LNCaP clone FGC (cell line): ENCODE data around the gene MAP7.

Source experiments
- DNase-seq: peaks from one replicate; pipeline ENCODE4 v3.0.0-alpha.2; 2011; ENCODE audit warnings: low read depth
- H3K4me3 ChIP-seq: 2 replicates; pipeline ENCODE4 v1.5.1; 2011; ENCODE audit warnings: mild to moderate bottlenecking, low read depth, low read length, control low read depth
- CTCF ChIP-seq: IDR thresholded peaks from 2 replicates; pipeline ENCODE4 v1.5.1; 2012; ENCODE audit warnings: mild to moderate bottlenecking; ENCODE audit not compliant: control insufficient read depth, insufficient read depth; ENCODE audit errors: extremely low read depth

MAP7 gene

GRCh38 chr6:136360783-136361182 is 189.4 kb downstream of the MAP7 start:
- DNase-seq, result no peak
- H3K4me3 ChIP-seq, result no peak overlapping the region
- no peak for TF ChIP-seq CTCF

GRCh38 chr6:136359851-136360250 is 190.4 kb downstream of the MAP7 start:
- DNase-seq, result no peak
- TF ChIP-seq CTCF, result no peak
- no peak overlapping the region for H3K4me3 ChIP-seq

GRCh38 chr6:136351518-136352110 is 198.6 kb downstream of the MAP7 start:
- DNase-seq, result no peak
- TF ChIP-seq CTCF, result no peak
- H3K4me3 ChIP-seq, result no peak overlapping the region

DNA sequence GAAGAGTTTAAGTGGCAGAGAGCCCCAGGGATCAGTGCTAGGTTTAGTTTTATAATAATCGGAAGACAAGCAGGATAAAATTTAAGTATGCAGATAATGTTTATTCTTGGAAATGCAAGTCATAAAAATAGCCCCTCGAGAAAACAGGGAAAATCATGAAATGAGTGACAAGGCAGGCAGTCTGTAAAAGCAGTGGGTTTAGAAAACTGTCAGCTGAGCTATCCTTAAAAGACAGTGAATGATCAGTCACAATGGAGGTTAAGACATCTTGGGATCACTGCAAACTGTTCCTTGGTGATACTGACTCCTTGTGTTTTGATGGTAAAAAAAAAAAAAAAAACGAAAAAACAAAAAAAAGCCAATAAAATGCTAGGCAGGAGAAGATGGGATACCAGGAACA is 199.3 kb downstream of the MAP7 start:
- no peak for TF ChIP-seq CTCF
- H3K4me3 ChIP-seq, result no peak overlapping the region
- no peak for DNase-seq

GRCh38 chr6:136347847-136348246 is 202.4 kb downstream of the MAP7 start:
- TF ChIP-seq CTCF, result no peak
- H3K4me3 ChIP-seq, result no peak overlapping the region
- no peak for DNase-seq

DNA sequence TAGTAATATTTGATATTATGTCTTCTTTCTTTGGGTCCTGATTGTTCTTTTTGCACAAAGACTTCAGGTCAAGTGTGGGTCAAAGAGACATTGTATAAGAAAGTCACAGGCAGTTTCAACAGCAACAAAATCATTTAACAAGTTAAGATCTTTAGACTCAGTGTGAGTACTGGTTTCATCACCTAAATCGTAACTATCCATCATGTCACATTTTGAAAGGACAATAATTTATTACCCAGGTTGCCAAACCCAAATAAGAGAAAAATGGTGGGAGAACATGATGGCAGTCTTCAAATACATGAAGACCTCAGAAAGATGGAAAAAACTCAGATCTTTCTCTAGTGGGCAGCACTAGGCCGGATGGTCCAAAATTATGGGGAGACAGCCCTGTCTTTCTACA is 205.1 kb downstream of the MAP7 start:
- H3K4me3 ChIP-seq, result no peak overlapping the region
- TF ChIP-seq CTCF, result no peak
- no peak for DNase-seq

DNA sequence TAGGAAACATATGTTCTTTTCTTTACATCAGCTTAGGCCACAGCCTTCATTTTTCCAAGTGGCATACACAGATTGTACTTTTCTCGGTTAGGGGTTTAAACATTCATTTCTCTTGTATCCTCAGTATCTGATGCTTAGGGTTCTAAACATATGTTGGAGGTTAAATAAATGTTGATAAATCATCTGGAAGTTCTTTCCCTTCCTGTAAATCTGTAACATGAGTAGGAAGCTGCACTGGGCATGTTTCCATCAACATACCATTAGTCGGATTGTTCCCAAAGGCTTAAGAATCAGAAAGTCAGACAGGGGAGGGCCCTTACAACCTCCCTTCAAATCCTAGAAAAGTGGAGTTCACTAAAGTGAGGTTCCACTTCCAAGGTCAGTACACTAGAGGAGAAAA is 205.8 kb downstream of the MAP7 start:
- no peak overlapping the region for H3K4me3 ChIP-seq
- DNase-seq, result no peak
- TF ChIP-seq CTCF, result no peak
